LNCaP clone FGC (cell line): ENCODE measurements around the gene HK3.

Experiments
- DNase-seq: peaks from one replicate; pipeline ENCODE4 v3.0.0-alpha.2; 2011; ENCODE audit warnings: low read depth
- H3K4me3 ChIP-seq: 2 replicates; pipeline ENCODE4 v1.5.1; 2011; ENCODE audit warnings: mild to moderate bottlenecking, low read depth, low read length, control low read depth
- TF ChIP-seq, protein P1 (sequence below): IDR thresholded peaks from 2 replicates; pipeline ENCODE4 v1.5.1; 2012; ENCODE audit warnings: mild to moderate bottlenecking; ENCODE audit not compliant: control insufficient read depth, insufficient read depth; ENCODE audit errors: extremely low read depth

Gene HK3

DNA sequence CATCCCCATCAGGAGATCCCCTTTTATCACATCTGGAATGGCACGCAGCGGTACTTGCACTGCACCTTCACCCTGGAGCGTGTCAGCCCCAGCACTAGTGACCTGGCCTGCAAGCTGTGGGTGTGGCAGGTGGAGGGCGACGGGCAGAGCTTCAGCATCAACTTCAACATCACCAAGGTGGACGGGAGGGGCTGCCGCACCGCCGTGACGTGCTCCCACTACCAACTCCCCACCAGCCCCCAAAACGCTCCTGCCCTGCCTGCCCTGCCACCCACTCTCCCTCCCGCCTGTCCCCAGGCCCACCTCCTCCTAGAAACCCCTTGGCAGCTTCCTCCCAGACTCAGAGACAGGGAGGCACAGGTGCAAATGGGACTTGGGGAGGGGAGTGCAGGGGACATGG lies 20.7 kb downstream of the HK3 start:
- no peak for DNase-seq
- TF ChIP-seq, protein P1, sequence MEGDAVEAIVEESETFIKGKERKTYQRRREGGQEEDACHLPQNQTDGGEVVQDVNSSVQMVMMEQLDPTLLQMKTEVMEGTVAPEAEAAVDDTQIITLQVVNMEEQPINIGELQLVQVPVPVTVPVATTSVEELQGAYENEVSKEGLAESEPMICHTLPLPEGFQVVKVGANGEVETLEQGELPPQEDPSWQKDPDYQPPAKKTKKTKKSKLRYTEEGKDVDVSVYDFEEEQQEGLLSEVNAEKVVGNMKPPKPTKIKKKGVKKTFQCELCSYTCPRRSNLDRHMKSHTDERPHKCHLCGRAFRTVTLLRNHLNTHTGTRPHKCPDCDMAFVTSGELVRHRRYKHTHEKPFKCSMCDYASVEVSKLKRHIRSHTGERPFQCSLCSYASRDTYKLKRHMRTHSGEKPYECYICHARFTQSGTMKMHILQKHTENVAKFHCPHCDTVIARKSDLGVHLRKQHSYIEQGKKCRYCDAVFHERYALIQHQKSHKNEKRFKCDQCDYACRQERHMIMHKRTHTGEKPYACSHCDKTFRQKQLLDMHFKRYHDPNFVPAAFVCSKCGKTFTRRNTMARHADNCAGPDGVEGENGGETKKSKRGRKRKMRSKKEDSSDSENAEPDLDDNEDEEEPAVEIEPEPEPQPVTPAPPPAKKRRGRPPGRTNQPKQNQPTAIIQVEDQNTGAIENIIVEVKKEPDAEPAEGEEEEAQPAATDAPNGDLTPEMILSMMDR: no peak
- H3K4me3 ChIP-seq: no peak overlapping the region

DNA sequence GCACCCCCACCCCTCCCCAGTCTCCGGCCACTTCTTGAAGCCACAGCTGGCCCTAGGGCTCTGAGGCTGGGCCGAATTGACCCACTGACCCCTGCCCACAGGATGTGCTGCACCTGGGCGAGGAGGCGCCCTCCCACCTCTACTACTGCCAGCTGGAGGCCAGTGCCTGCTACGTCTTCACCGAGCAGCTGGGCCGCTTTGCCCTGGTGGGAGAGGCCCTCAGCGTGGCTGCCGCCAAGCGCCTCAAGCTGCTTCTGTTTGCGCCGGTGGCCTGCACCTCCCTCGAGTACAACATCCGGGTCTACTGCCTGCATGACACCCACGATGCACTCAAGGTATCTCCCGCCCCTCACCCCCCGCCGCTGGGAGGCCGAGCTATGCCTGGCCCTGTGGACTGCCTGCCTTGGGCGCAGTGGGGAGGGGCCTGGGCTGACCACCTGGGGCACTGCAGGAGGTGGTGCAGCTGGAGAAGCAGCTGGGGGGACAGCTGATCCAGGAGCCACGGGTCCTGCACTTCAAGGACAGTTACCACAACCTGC lies 21.3 kb downstream of the HK3 start:
- no peak for DNase-seq
- H3K4me3 ChIP-seq: no peak overlapping the region
- TF ChIP-seq, protein P1: no peak

DNA sequence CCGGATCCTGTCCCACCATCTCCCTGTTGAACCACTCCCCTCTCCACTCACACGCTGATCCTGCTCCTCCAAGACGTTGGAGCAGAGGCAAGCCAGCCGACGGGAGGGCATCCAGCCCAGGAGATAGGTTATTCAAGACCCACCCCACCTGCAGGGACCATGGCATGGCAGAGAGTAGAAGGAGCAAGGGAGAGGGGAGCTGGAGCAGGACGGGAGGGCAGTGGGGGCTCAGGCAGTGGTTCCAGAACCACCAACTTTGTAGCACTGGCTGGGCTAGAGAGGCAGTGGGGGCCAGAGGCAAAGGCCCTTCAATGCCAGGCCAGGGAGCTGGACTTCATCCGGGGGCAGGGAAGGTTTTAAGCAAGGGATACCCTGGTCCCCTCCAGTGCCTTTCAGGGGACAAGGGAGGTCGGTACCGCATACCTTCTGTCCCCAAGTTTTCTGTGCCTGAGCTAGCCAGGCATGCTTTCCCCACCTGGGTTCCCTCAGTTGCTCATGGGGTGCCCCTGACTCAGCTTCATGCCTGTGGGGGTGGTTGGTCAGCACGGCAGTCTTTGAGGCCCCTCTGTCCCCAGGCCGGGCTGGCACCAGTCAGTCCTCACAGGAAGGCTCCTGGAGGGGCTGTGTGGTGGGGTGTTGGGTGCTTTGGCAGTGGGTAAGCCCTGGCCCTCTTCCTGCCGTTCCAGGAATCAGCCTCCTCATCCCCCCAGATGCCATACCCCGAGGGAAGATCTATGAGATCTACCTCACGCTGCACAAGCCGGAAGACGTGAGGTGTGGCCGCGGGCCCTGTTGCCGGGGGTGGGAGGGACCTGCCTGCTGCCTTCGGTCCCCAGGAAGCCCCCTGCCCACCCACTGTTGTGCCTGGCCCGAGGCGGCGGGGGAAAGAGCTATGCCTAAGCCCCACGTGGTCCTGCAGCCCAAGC lies 22.4 kb downstream of the HK3 start:
- TF ChIP-seq, protein P1: no peak
- no peak overlapping the region for H3K4me3 ChIP-seq
- no peak for DNase-seq

DNA sequence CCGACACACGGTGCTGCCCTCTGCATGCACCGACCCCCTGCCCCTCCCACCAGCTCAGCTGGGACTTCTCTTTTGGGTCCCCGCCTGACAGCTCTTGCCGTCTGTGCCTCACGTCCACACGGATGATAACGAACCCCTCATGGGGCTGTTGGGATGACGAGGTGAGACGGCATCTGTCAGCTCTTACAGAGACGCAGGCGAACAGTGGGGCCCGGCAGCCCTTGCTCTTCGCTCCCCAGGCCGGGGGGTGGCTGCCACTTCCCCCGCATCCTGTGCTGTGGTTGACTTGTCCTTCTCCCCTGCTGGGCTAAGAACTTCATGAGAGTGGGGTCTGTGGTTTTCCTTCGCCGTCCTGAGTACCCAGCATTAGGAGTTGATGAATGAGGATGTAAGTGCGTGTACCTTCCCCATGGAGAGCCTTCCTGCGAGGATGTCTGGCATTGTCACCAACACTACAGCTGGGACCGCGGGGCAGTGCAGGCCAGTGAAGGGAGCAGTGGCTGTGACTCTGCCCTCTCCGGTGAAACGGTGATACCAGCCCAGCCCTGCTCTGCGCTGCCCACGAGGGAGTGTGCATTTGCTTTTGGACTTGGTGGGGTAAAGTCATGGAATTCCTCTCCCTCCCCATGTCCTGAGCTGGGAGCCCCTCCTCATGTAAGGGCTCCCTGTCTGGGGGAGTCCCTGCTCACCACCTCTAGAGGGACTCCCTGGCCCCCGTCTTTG lies 23.2 kb downstream of the HK3 start:
- TF ChIP-seq, protein P1: no peak
- no peak for DNase-seq

DNA sequence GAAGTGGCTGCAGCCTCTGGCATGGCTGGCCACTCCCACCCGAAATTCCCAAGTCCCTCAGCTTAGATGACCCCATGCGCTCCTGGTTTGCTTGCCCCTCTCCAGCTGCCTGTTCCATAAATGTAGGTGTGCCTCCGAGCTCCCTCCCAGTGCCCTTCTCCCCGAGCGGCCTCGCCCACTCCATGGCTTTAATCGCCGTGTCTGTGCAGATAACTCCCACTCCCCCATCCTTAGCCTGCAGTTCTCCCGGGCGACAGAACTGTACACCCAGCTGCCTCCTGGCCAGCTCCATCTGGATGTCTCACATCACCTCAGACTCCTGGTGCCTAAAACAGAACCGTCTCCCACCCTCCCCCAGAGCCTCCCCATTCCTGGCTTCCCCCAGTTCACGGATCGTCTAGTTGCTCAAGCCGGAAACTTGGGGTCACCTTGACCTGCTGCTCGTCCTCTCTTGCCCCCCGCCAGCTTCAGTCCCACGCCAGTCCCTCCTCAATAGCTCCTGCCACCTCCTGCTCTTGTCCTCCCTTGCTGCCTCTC lies 24.1 kb downstream of the HK3 start:
- TF ChIP-seq, protein P1: no peak
- DNase-seq: no peak

More for the DNA sequence above, 23.2 kb downstream of the HK3 start:
- H3K4me3 ChIP-seq: no peak overlapping the region

DNA sequence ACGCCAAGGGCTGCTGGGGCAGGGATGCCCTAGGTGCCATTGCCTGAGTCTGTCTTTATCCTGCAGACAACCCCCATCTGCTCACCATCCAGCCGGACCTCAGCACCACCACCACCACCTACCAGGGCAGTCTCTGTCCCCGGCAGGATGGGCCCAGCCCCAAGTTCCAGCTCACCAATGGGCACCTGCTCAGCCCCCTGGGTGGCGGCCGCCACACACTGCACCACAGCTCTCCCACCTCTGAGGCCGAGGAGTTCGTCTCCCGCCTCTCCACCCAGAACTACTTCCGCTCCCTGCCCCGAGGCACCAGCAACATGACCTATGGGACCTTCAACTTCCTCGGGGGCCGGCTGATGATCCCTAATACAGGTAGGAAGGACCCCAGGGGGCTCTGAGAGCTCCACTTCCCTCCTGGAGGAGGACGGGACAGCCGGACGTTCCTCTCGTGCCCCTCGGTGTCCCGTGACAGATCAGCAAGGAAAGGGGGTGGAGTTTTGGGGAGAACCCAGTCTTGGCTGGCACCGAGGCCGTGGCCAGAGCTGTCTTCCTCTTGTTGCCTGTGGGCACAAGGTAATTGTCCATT lies 24.9 kb downstream of the HK3 start:
- no peak overlapping the region for H3K4me3 ChIP-seq
- no peak for DNase-seq
- TF ChIP-seq, protein P1: no peak

More for the DNA sequence above, 24.1 kb downstream of the HK3 start:
- no peak overlapping the region for H3K4me3 ChIP-seq
